ENCODE measurements around the gene ERICH2. TPM values are rescaled to one million over a fixed set of nuclear protein-coding genes. Genes with fewer than 3 reads are reported as not detected.

Gene ERICH2
- total RNA-seq, 1 experiment from 2014 or later = 2.4 TPM

DNA sequence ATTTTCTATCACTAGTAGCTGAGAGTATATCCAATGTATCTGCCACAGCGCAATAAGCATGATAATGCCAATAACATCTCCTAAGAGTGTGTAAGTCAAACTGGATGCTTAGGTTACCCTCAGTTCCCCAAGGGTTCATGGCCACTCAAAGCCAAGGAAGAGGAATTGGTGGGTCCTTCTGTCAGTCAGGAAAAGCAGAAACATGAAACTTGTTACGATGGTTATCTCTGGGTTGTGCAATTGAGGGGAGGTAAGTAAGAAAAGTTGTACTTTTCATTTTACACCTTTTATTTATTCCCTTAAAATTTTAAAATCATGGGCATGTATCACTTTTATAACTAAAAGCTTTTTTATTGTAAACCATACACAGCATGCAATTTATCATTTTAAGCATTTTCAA, 36.4 kb downstream of the ERICH2 start:
- H3K79me2 ChIP-seq (ENCODE audit: insufficient read depth, low read length) = no peaks in the 10 kb centered on the region
- H3K36me3 ChIP-seq (ENCODE audit: control insufficient read depth in 1 of 2, insufficient read depth in 2 of 2, low read length in 2 of 2) = no peaks in the 10 kb centered on the region
- intact Hi-C loops (cut with micrococcal nuclease) = loop anchor here (10.0 kb wide), 1 partner anchor 152 kb away; no protein-coding TSS in a partner anchor
- no peak overlapping the region for H3K9ac ChIP-seq (ENCODE audit: low read length)
- no peaks in the 10 kb centered on the region for H3K9me2 ChIP-seq (ENCODE audit: insufficient read depth)
- H3K4me2 ChIP-seq (ENCODE audit: low read length) = no peak overlapping the region
- ChIA-PET RAD21 (ENCODE audit: low non-redundant PET in 1 of 2, low total read pairs in 2 of 2, uncharacterized antibody in 2 of 2, unreplicated experiment in 2 of 2) (no interaction called here), POLR2A (no interaction called here), CTCF (interaction anchor here (0.9 kb wide), 1 partner anchor 10 kb away, joined by 3 read pairs; the partner anchor contains the start of gene GAD1)
- no TSS peak for BruUV-seq (replicated peaks)
- H3K27ac ChIP-seq (ENCODE audit: low read depth, low read length) = no peak overlapping the region
- H4K20me1 ChIP-seq (ENCODE audit: insufficient read depth) = no peaks in the 10 kb centered on the region
- no peaks in the 10 kb centered on the region for H3K4me1 ChIP-seq (ENCODE audit: control insufficient read depth in 1 of 2, insufficient read depth in 2 of 2, low read length in 2 of 2)
- H3K27me3 ChIP-seq (ENCODE audit: insufficient read depth, low read length) = no peaks in the 10 kb centered on the region; the same call in 1 of the 2 replicates
- no peak overlapping the region for H3K4me3 ChIP-seq (replicated peaks in 1 of 2; ENCODE audit: low read depth in 1 of 2, low read length in 2 of 2)
- DNase-seq (ENCODE audit: low read depth, low spot score) (no peak), ATAC-seq (no peak)
- no peaks in the 10 kb centered on the region for H3K9me3 ChIP-seq (ENCODE audit: control insufficient read depth in 1 of 2, insufficient read depth in 1 of 2, low read depth in 1 of 2, low read length in 2 of 2)
- H2AFZ ChIP-seq (ENCODE audit: low read depth, low read length, poor library complexity, severe bottlenecking) = no peak overlapping the region
- TF ChIP-seq POLR2AphosphoS5 (IDR thresholded peaks at IDR 0.05; ENCODE audit: low read depth, low read length) (no peak), EZH2 (IDR thresholded peaks at IDR 0.05) (no peak), SIN3A (IDR thresholded peaks at IDR 0.05; ENCODE audit: low read depth) (no peak), POLR2A (IDR thresholded peaks at IDR 0.05; ENCODE audit: borderline replicate concordance, extremely low read depth, insufficient read depth, insufficient read length) (no peak), SP1 (IDR thresholded peaks at IDR 0.05; ENCODE audit: low read depth) (no peak), CBX3 (IDR thresholded peaks at IDR 0.05; ENCODE audit: low read depth) (no peak), CEBPB (IDR thresholded peaks at IDR 0.05; ENCODE audit: low read depth) (no peak), YY1 (IDR thresholded peaks at IDR 0.05; ENCODE audit: extremely low read depth, insufficient replicate concordance, low read depth, low read length) (no peak), ZNF274 (IDR thresholded peaks at IDR 0.05; ENCODE audit: low read depth, low read length) (no peak), ZFX (IDR thresholded peaks at IDR 0.05) (no peak), FOSL1 (IDR thresholded peaks at IDR 0.05; ENCODE audit: low read depth) (no peak), EGR1 (IDR thresholded peaks at IDR 0.05; ENCODE audit: low read depth) (no peak), JUND (IDR thresholded peaks at IDR 0.05) (no peak), EZH2phosphoT487 (IDR thresholded peaks at IDR 0.05; ENCODE audit: borderline replicate concordance) (no peak), SRF (IDR thresholded peaks at IDR 0.05; ENCODE audit: low read depth) (no peak)
- TF ChIP-seq, protein P1, sequence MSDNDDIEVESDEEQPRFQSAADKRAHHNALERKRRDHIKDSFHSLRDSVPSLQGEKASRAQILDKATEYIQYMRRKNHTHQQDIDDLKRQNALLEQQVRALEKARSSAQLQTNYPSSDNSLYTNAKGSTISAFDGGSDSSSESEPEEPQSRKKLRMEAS (IDR thresholded peaks at IDR 0.05) = no peak
- TF ChIP-seq, protein P2, sequence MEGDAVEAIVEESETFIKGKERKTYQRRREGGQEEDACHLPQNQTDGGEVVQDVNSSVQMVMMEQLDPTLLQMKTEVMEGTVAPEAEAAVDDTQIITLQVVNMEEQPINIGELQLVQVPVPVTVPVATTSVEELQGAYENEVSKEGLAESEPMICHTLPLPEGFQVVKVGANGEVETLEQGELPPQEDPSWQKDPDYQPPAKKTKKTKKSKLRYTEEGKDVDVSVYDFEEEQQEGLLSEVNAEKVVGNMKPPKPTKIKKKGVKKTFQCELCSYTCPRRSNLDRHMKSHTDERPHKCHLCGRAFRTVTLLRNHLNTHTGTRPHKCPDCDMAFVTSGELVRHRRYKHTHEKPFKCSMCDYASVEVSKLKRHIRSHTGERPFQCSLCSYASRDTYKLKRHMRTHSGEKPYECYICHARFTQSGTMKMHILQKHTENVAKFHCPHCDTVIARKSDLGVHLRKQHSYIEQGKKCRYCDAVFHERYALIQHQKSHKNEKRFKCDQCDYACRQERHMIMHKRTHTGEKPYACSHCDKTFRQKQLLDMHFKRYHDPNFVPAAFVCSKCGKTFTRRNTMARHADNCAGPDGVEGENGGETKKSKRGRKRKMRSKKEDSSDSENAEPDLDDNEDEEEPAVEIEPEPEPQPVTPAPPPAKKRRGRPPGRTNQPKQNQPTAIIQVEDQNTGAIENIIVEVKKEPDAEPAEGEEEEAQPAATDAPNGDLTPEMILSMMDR (IDR thresholded peaks at IDR 0.05 in 2 of 3, conservative IDR thresholded peaks at IDR 0.05 in 1 of 3; ENCODE audit: borderline replicate concordance in 1 of 3, insufficient read depth in 1 of 3, low read depth in 2 of 3, low read length in 2 of 3) = no peak
- TF ChIP-seq, protein P3, sequence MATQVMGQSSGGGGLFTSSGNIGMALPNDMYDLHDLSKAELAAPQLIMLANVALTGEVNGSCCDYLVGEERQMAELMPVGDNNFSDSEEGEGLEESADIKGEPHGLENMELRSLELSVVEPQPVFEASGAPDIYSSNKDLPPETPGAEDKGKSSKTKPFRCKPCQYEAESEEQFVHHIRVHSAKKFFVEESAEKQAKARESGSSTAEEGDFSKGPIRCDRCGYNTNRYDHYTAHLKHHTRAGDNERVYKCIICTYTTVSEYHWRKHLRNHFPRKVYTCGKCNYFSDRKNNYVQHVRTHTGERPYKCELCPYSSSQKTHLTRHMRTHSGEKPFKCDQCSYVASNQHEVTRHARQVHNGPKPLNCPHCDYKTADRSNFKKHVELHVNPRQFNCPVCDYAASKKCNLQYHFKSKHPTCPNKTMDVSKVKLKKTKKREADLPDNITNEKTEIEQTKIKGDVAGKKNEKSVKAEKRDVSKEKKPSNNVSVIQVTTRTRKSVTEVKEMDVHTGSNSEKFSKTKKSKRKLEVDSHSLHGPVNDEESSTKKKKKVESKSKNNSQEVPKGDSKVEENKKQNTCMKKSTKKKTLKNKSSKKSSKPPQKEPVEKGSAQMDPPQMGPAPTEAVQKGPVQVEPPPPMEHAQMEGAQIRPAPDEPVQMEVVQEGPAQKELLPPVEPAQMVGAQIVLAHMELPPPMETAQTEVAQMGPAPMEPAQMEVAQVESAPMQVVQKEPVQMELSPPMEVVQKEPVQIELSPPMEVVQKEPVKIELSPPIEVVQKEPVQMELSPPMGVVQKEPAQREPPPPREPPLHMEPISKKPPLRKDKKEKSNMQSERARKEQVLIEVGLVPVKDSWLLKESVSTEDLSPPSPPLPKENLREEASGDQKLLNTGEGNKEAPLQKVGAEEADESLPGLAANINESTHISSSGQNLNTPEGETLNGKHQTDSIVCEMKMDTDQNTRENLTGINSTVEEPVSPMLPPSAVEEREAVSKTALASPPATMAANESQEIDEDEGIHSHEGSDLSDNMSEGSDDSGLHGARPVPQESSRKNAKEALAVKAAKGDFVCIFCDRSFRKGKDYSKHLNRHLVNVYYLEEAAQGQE (IDR thresholded peaks at IDR 0.05; ENCODE audit: low read depth) = no peak
- TF ChIP-seq, protein P4, sequence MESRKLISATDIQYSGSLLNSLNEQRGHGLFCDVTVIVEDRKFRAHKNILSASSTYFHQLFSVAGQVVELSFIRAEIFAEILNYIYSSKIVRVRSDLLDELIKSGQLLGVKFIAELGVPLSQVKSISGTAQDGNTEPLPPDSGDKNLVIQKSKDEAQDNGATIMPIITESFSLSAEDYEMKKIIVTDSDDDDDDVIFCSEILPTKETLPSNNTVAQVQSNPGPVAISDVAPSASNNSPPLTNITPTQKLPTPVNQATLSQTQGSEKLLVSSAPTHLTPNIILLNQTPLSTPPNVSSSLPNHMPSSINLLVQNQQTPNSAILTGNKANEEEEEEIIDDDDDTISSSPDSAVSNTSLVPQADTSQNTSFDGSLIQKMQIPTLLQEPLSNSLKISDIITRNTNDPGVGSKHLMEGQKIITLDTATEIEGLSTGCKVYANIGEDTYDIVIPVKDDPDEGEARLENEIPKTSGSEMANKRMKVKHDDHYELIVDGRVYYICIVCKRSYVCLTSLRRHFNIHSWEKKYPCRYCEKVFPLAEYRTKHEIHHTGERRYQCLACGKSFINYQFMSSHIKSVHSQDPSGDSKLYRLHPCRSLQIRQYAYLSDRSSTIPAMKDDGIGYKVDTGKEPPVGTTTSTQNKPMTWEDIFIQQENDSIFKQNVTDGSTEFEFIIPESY (IDR thresholded peaks at IDR 0.05; ENCODE audit: extremely low read depth, insufficient replicate concordance, low read length) = no peak
- TF ChIP-seq, protein P5, sequence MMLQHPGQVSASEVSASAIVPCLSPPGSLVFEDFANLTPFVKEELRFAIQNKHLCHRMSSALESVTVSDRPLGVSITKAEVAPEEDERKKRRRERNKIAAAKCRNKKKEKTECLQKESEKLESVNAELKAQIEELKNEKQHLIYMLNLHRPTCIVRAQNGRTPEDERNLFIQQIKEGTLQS (IDR thresholded peaks at IDR 0.05) = no peak
